D341Med (cell line): ENCODE measurements around the gene STK39.

Source experiments
- DNase-seq: peaks from one replicate; pipeline ENCODE4 v3.0.0; 2012; ENCODE audit warnings: low spot score

Gene STK39

GRCh38 chr2:168243061-168243460 lies 4.3 kb downstream of the STK39 start:
- no peak for DNase-seq

GRCh38 chr2:168241746-168242145 lies 5.6 kb downstream of the STK39 start:
- DNase-seq: no peak

- DNase-seq: no peak
Observed at GRCh38 chr2:168241208-168241607, 6.2 kb downstream of the STK39 start.

- peak; percentile 73 for DNase-seq
Observed at GRCh38 chr2:168239281-168239680, 8.1 kb downstream of the STK39 start.

GRCh38 chr2:168237741-168238140 lies 9.7 kb downstream of the STK39 start:
- DNase-seq: no peak

- DNase-seq: no peak
Observed at GRCh38 chr2:168234407-168235085, 12.8 kb downstream of the STK39 start.

GRCh38 chr2:168233726-168234406 lies 13.5 kb downstream of the STK39 start:
- DNase-seq: no peak

GRCh38 chr2:168233166-168233565 lies 14.2 kb downstream of the STK39 start:
- DNase-seq: no peak

GRCh38 chr2:168231609-168232241 lies 15.7 kb downstream of the STK39 start:
- DNase-seq: no peak

GRCh38 chr2:168230389-168230788 lies 17.0 kb downstream of the STK39 start:
- DNase-seq: no peak

GRCh38 chr2:168224346-168224745 lies 23.0 kb downstream of the STK39 start:
- no peak for DNase-seq

GRCh38 chr2:168222088-168222487 lies 25.3 kb downstream of the STK39 start:
- DNase-seq: no peak

GRCh38 chr2:168220965-168221819 lies 26.2 kb downstream of the STK39 start:
- no peak for DNase-seq

GRCh38 chr2:168217920-168218319 lies 29.5 kb downstream of the STK39 start:
- DNase-seq: no peak

GRCh38 chr2:168216351-168217005 lies 30.9 kb downstream of the STK39 start:
- no peak for DNase-seq

- no peak for DNase-seq
Observed at GRCh38 chr2:168215813-168216212, 31.6 kb downstream of the STK39 start.

GRCh38 chr2:168212866-168213265 lies 34.5 kb downstream of the STK39 start:
- no peak for DNase-seq

GRCh38 chr2:168212167-168212566 lies 35.2 kb downstream of the STK39 start:
- no peak for DNase-seq

- no peak for DNase-seq
Observed at GRCh38 chr2:168211664-168212163, 35.7 kb downstream of the STK39 start.

- no peak for DNase-seq
Observed at GRCh38 chr2:168210895-168211570, 36.4 kb downstream of the STK39 start.
